ENCODE measurements around the gene TUT4.

- TF ChIP-seq CTCF (conservative IDR thresholded peaks at IDR 0.05; ENCODE audit: low read depth in 2 of 2), result peak; percentile 18 to 60; a peak in 2 of 4 replicates
- TF ChIP-seq POLR2AphosphoS5 (IDR thresholded peaks at IDR 0.05; ENCODE audit: low read depth), result peak; percentile 85
- TF ChIP-seq EZH2 (IDR thresholded peaks at IDR 0.05; ENCODE audit: low read depth, unreplicated experiment), result no peak
- TF ChIP-seq, protein P1, sequence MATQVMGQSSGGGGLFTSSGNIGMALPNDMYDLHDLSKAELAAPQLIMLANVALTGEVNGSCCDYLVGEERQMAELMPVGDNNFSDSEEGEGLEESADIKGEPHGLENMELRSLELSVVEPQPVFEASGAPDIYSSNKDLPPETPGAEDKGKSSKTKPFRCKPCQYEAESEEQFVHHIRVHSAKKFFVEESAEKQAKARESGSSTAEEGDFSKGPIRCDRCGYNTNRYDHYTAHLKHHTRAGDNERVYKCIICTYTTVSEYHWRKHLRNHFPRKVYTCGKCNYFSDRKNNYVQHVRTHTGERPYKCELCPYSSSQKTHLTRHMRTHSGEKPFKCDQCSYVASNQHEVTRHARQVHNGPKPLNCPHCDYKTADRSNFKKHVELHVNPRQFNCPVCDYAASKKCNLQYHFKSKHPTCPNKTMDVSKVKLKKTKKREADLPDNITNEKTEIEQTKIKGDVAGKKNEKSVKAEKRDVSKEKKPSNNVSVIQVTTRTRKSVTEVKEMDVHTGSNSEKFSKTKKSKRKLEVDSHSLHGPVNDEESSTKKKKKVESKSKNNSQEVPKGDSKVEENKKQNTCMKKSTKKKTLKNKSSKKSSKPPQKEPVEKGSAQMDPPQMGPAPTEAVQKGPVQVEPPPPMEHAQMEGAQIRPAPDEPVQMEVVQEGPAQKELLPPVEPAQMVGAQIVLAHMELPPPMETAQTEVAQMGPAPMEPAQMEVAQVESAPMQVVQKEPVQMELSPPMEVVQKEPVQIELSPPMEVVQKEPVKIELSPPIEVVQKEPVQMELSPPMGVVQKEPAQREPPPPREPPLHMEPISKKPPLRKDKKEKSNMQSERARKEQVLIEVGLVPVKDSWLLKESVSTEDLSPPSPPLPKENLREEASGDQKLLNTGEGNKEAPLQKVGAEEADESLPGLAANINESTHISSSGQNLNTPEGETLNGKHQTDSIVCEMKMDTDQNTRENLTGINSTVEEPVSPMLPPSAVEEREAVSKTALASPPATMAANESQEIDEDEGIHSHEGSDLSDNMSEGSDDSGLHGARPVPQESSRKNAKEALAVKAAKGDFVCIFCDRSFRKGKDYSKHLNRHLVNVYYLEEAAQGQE (IDR thresholded peaks at IDR 0.05; ENCODE audit: unreplicated experiment), result no peak
- TF ChIP-seq EZH2phosphoT487 (IDR thresholded peaks at IDR 0.05; ENCODE audit: unreplicated experiment), result no peak
- peak; percentile 67 for TF ChIP-seq ETS1 (IDR thresholded peaks at IDR 0.05)
- no peak for TF ChIP-seq ZNF114 (CRISPR knock-in tag; IDR thresholded peaks at IDR 0.05)
- TF ChIP-seq CREB1 (CRISPR knock-in tag; IDR thresholded peaks at IDR 0.05; ENCODE audit: low read depth), result peak; percentile 96
- TF ChIP-seq JUNB (IDR thresholded peaks at IDR 0.05; ENCODE audit: unreplicated experiment), result no peak
- TF ChIP-seq STAT1 (IDR thresholded peaks at IDR 0.05; ENCODE audit: unreplicated experiment), result no peak
- no peak for TF ChIP-seq NANOG (IDR thresholded peaks at IDR 0.05; ENCODE audit: borderline replicate concordance)
- no peak for TF ChIP-seq ZNF331 (CRISPR knock-in tag; IDR thresholded peaks at IDR 0.05; ENCODE audit: low read depth)
- no peak for TF ChIP-seq ZNF462 (CRISPR knock-in tag; IDR thresholded peaks at IDR 0.05)
Observed at GRCh38 chr1:52404116-52404974, 148.5 kb downstream of the TUT4 start, which contains the start of the genes ORC1 and PRPF38A.

Measured in GM23338 (cell line).